Mononuclear cell (primary cell): ENCODE results near the gene RMC1. TPM values are rescaled to one million over a fixed set of nuclear protein-coding genes. Genes with fewer than 3 reads are reported as not detected.

Experiments used
- H3K27me3 ChIP-seq: 2 replicates; pipeline ENCODE4 v1.6.0; 2011; ENCODE audit warnings: low read length, control low read depth; ENCODE audit not compliant: insufficient read depth
- H3K4me1 ChIP-seq: 2 replicates; pipeline ENCODE4 v1.5.1; 2011; ENCODE audit warnings: mild to moderate bottlenecking, low read length, control low read depth; ENCODE audit not compliant: insufficient read depth
- H3K4me3 ChIP-seq: 2 replicates; pipeline ENCODE4 v1.5.1; 2011; ENCODE audit warnings: mild to moderate bottlenecking, low read length, moderate library complexity
- H3K9me3 ChIP-seq: 2 replicates; pipeline ENCODE4 v1.5.1; 2011; ENCODE audit warnings: low read depth, mild to moderate bottlenecking, control low read depth, low read length
- total RNA-seq: library from RNA; depleted of rRNA; stranded (reverse); fragments of >200 nt; gene quantifications from one replicate; pipeline ENCODE4 v1.2.3, GENCODE V29; 2012

Gene RMC1
- total RNA-seq, 1 donor, result 45.8 TPM

GRCh38 chr18:23512641-23513040 is 9.3 kb downstream of the RMC1 start:
- Histone ChIP-seq H3K4me1 (peaks cover 14% of the 10 kb centered on the region), H3K4me3 (no peak overlapping the region), H3K9me3 (no peaks in the 10 kb centered on the region), H3K27me3 (no peaks in the 10 kb centered on the region)

GRCh38 chr18:23515911-23516546 is 12.7 kb downstream of the RMC1 start:
- Histone ChIP-seq H3K9me3 (no peaks in the 10 kb centered on the region), H3K27me3 (no peaks in the 10 kb centered on the region), H3K4me1 (peaks cover 14% of the 10 kb centered on the region), H3K4me3 (no peak overlapping the region)

DNA sequence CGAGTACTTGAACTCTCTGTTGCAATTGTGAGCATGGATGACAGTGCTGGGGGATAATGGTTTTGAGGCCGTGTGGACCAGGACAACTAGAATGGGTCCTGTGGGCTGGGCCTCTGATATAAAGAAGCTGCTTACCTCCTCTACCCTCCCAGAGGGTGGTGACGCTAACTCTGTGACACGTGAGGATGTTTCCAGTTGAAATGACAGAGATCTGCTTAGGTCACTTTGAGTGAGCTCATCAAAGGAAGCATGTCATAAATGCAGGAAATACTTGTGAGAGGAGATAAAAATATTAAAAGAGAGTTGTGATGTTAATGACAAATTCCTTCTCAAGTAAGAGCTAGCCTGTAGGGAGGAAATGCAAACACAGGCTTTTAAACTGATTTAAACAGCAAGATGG is 16.4 kb downstream of the RMC1 start:
- H3K27me3 ChIP-seq, result no peaks in the 10 kb centered on the region
- no peaks in the 10 kb centered on the region for H3K9me3 ChIP-seq
- H3K4me3 ChIP-seq, result no peak overlapping the region
- H3K4me1 ChIP-seq, result peaks cover 14% of the 10 kb centered on the region

GRCh38 chr18:23521271-23521670 is 18.0 kb downstream of the RMC1 start:
- no peaks in the 10 kb centered on the region for H3K9me3 ChIP-seq
- peaks cover 14% of the 10 kb centered on the region for H3K4me1 ChIP-seq
- no peaks in the 10 kb centered on the region for H3K27me3 ChIP-seq
- no peak overlapping the region for H3K4me3 ChIP-seq

DNA sequence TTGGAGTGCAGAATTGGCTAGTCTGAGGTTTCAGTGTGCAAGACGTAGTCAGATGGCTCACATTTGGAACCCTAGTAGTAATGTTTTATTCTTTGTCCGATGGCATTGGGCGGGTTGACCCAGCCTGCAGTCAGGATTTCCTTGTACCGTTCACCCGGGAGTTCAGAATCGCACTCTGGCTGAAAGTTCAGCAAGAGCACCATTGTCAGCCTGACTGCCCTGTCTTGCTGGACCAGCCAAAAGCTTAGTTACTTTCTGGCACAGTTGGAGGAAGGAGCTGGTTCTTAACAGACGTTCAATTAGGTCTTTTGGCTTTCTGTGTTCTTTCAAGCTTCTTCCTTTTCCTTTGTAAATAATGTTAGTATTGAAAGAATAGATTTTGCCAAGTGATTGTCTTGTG is 18.6 kb downstream of the RMC1 start:
- H3K4me3 ChIP-seq, result no peak overlapping the region
- H3K9me3 ChIP-seq, result no peaks in the 10 kb centered on the region
- H3K27me3 ChIP-seq, result no peaks in the 10 kb centered on the region
- H3K4me1 ChIP-seq, result peaks cover 14% of the 10 kb centered on the region

DNA sequence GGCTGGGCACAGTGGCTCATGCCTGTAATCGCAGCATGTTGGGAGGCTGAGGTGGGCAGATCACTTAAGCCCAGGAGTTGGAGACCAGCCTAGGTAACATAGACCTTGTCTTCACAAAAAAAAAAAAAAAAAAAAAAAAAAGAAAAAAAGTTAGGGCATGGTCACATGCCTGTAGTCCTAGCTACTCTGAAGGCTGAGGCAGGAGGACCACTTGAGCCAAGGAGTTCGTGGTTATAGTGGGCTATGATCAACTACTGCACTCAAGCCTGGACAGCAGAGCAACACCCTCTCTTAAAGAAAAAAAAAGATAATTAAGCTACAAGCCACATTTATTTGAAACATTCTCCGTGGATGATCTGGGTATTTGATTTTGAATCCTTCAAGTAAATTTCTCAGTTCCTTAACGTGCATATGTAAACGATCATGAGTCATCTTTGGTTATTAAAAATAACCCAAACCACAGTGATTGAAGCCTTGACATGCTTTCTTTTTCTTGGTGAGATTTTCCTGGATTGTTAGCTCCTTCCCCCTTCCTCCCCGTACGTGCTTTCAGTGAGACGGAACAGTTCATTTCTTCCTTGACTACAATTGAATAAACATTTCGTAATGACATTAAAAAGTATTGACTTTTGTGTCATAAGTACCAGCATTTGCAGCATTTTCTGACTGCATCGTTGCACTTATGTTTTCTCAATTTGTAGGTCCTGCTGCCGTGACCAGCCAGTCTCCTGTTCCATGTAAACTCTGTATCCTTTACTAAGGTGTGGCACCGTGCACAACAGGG is 20.3 kb downstream of the RMC1 start:
- Histone ChIP-seq H3K9me3 (no peaks in the 10 kb centered on the region), H3K4me1 (peaks cover 18% of the 10 kb centered on the region), H3K27me3 (no peaks in the 10 kb centered on the region), H3K4me3 (no peak overlapping the region)

GRCh38 chr18:23524213-23524707 is 20.9 kb downstream of the RMC1 start:
- no peaks in the 10 kb centered on the region for H3K9me3 ChIP-seq
- H3K4me3 ChIP-seq, result no peak overlapping the region
- H3K27me3 ChIP-seq, result no peaks in the 10 kb centered on the region
- peaks cover 24% of the 10 kb centered on the region for H3K4me1 ChIP-seq

- Histone ChIP-seq H3K27me3 (no peaks in the 10 kb centered on the region), H3K4me1 (peaks cover 38% of the 10 kb centered on the region), H3K4me3 (no peak overlapping the region), H3K9me3 (no peaks in the 10 kb centered on the region)
These were observed 23.3 kb downstream of the RMC1 start for GRCh38 chr18:23526501-23527063.

DNA sequence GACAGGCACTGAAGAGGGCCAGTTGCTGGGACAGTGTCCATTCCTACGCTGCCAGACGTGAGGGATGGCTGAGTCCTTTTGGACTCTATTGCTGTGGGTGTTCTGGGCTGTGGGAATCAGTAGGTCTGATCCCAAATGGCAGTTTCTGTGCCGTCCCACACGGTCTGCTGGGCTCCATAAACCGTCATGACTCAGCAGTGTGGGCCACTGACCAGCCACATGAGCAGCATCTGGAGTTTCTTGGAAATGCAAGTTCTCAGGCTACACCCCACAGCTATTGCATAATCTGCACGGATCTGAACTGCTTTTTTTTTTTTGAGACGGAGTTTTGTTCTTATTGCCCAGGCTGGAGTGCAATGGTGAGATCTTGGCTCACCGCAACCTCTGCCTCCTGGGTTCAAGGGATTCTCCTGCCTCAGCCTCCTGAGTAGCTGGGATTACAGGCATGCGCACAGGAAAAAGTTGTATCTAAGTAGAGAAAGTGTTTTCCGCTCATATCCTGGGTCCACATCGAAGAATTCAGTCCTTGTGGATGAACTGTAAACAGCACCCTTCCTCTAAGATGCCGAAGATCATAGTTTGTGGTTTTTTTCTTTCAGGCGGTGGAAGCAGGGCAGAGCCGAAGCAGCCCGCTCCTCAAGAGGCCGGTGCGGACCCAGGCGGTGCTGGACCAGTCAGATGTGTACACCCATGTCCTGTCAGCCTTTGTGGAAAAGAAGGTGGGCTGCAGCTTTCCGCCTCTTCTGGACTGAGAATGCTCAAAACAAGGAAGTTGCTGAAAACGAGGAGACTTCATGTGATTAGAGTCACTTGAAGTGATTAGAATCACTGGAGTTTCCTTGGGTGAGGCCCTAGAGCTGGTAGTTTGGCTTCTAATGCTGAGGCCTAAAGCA is 25.5 kb downstream of the RMC1 start:
- no peaks in the 10 kb centered on the region for H3K27me3 ChIP-seq
- H3K4me3 ChIP-seq, result no peak overlapping the region
- no peaks in the 10 kb centered on the region for H3K9me3 ChIP-seq
- peaks cover 28% of the 10 kb centered on the region for H3K4me1 ChIP-seq

- H3K9me3 ChIP-seq, result no peaks in the 10 kb centered on the region
- H3K4me1 ChIP-seq, result peaks cover 24% of the 10 kb centered on the region
- H3K4me3 ChIP-seq, result no peak overlapping the region
- no peaks in the 10 kb centered on the region for H3K27me3 ChIP-seq
These were observed 26.3 kb downstream of the RMC1 start for GRCh38 chr18:23529604-23530003.

DNA sequence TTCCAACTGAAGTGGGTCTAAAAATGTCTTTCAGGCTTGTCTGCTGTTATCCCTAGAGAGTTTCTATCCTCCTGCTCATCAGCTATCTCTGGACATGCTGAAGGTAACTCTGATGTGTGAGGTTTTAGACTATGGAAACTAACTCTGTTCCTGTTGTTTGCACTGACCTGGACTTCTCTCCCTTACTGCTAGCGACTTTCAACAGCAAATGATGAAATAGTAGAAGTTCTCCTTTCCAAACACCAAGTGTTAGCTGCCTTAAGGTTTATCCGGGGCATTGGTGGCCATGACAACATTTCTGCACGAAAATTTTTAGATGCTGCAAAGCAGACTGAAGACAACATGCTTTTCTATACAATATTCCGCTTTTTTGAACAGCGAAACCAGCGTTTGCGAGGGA is 26.9 kb downstream of the RMC1 start:
- Histone ChIP-seq H3K4me3 (no peak overlapping the region), H3K4me1 (peaks cover 24% of the 10 kb centered on the region), H3K9me3 (no peaks in the 10 kb centered on the region), H3K27me3 (no peaks in the 10 kb centered on the region)

DNA sequence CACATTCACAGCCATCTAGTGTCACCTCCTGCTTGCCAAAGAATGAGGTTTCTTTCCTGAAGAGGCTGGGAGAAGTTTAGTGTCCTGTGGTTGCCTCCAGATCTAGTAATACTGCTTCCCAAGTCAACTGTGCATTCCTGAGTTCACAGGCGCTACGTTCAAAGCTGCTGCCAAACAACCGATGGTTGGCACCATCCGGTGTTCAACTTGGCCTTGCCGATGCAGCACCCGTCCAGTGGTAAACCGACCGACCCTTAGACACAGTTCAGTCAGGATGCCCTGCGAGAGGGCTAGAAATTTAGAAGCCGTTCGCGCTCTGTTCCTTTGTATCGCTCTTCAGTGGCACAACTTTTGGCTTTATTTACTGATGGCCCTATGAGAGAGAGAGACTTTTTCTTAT is 28.6 kb downstream of the RMC1 start:
- Histone ChIP-seq H3K9me3 (no peaks in the 10 kb centered on the region), H3K27me3 (no peaks in the 10 kb centered on the region), H3K4me3 (no peak overlapping the region), H3K4me1 (peaks cover 24% of the 10 kb centered on the region)

DNA sequence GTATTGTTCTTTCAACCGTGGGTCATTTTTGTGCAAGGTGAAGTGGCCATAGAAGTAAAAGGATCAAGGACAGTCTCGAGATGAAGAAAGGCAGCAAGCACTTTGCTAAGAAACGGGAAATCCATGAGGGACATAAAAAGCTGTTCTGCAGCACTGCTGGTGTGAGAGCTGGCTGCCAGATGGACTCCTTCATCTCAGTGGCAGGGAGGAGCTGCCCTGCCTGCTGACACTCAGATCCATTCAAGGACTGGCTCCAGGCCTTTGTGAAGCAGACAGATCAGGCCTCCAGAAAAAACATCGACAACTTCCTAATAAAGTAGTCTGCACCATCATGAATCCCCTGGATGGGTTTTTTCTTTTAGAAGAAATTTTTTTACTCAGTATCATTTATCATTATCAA is 29.5 kb downstream of the RMC1 start:
- no peaks in the 10 kb centered on the region for H3K27me3 ChIP-seq
- no peak overlapping the region for H3K4me3 ChIP-seq
- peaks cover 24% of the 10 kb centered on the region for H3K4me1 ChIP-seq
- H3K9me3 ChIP-seq, result no peaks in the 10 kb centered on the region

- Histone ChIP-seq H3K9me3 (no peaks in the 10 kb centered on the region), H3K27me3 (no peaks in the 10 kb centered on the region), H3K4me3 (no peak overlapping the region), H3K4me1 (peaks cover 21% of the 10 kb centered on the region)
These were observed 31.0 kb downstream of the RMC1 start for GRCh38 chr18:23534276-23534675.

DNA sequence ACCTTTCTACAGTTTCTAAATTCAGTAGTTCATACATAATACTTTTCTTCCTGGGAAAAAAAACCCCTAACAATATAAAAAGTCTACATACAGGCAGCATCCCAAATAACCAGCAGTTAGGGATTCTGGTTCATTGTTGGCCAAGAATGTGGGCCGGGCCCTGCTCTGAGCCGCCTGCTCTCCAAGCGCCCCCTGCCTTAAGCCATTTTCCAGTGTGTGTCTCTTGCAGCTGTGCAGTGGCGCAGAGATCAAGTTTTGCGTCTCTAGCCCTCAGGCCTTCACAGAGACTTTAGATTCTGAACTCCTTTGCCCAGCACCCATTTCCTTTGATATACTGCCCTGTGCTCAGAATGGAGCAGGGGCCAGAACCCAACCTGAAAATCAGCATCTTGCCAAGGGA is 32.9 kb downstream of the RMC1 start:
- Histone ChIP-seq H3K9me3 (no peaks in the 10 kb centered on the region), H3K27me3 (no peaks in the 10 kb centered on the region), H3K4me1 (peaks cover 27% of the 10 kb centered on the region), H3K4me3 (no peak overlapping the region)
